SU-DHL-6 (cell line): ENCODE measurements around the gene ACYP1.

Source experiments
- H2AFZ ChIP-seq: fragments of 200-600 bp; sonication (generic); 2 replicates; pipeline ENCODE4 v1.6.1; 2014; ENCODE audit warnings: low read depth, mild to moderate bottlenecking, moderate library complexity, mixed read lengths, antibody characterized with exemption, low read length; ENCODE audit not compliant: severe bottlenecking
- H3F3A ChIP-seq: fragments of 200-600 bp; shearing (Covaris generic); 2 replicates; pipeline ENCODE4 v1.6.0; 2016; ENCODE audit warnings: antibody characterized with exemption, mild to moderate bottlenecking; ENCODE audit not compliant: insufficient read depth
- H3K27ac ChIP-seq: fragments of 200-600 bp; sonication (generic); 2 replicates; pipeline ENCODE4 v1.5.1; 2016; ENCODE audit warnings: low read depth, mild to moderate bottlenecking, low read length, moderate library complexity, mixed read lengths
- H3K27me3 ChIP-seq: fragments of 200-600 bp; sonication (generic), shearing (Covaris generic); 2 replicates; pipeline ENCODE4 v1.6.0; 2014; ENCODE audit warnings: mild to moderate bottlenecking, low read length
- H3K36me3 ChIP-seq: fragments of 200-600 bp; sonication (generic); 2 replicates; pipeline ENCODE4 v1.6.1; 2014; ENCODE audit warnings: mild to moderate bottlenecking, low read length, mixed read lengths
- H3K4me2 ChIP-seq: fragments of 300-600, 200-600 bp; shearing (Covaris generic), sonication (generic); 2 replicates; pipeline ENCODE4 v1.6.0; 2014; ENCODE audit warnings: low read length, low read depth, mild to moderate bottlenecking; ENCODE audit not compliant: poor library complexity, severe bottlenecking
- H3K4me3 ChIP-seq: fragments of 200-600 bp; sonication (generic); 2 replicates; pipeline ENCODE4 v1.5.1; 2014; ENCODE audit warnings: antibody characterized with exemption, low read length, mild to moderate bottlenecking, mixed read lengths; ENCODE audit not compliant: insufficient read depth, poor library complexity, severe bottlenecking
- H3K79me2 ChIP-seq: fragments of 200-600 bp; sonication (generic); 2 replicates; pipeline ENCODE4 v1.6.1; 2014; ENCODE audit warnings: mild to moderate bottlenecking, low read length, moderate library complexity; ENCODE audit not compliant: insufficient read depth
- H3K9ac ChIP-seq: fragments of 200-600 bp; sonication (generic); 2 replicates; pipeline ENCODE4 v1.7.0; 2014; ENCODE audit warnings: mild to moderate bottlenecking, low read length
- H3K9me2 ChIP-seq: fragments of 200-600 bp; sonication (generic); replicated peaks from 2 replicates; pipeline ENCODE4 v1.6.1; 2014; ENCODE audit warnings: low read length; ENCODE audit not compliant: insufficient read depth
- H3K9me3 ChIP-seq: fragments of 200-600 bp; sonication (generic); 2 replicates; pipeline ENCODE4 v1.6.1; 2014; ENCODE audit warnings: low read length, mixed read lengths; ENCODE audit not compliant: insufficient read depth
- H4K20me1 ChIP-seq: fragments of 200-600 bp; sonication (generic); 2 replicates; pipeline ENCODE4 v1.6.1; 2014; ENCODE audit warnings: low read depth, mild to moderate bottlenecking, antibody characterized with exemption, low read length, moderate library complexity, mixed read lengths
- CTCF ChIP-seq: fragments of 200-600 bp; sonication (generic); IDR thresholded peaks from one replicate; pipeline ENCODE4 v1.5.1; 2017; ENCODE audit warnings: antibody characterized with exemption, mild to moderate bottlenecking, low read length, moderate library complexity; ENCODE audit not compliant: insufficient read depth, poor library complexity, severe bottlenecking
- EZH2phosphoT487 ChIP-seq: fragments of 200-600 bp; sonication (generic), shearing (Covaris generic); conservative IDR thresholded peaks from 2 replicates; pipeline ENCODE4 v1.6.1; 2018; ENCODE audit warnings: mild to moderate bottlenecking, antibody characterized with exemption, low read length, moderate library complexity, mixed read lengths

ACYP1 gene

GRCh38 chr14:75063491-75064204 is at the start of gene ACYP1:
Gene ACYP1 (minus strand): TSS chr14:75064024. CDS start chr14:75063553, 471 bp downstream.
- Histone ChIP-seq H3K27ac (peak within 1 kb of the TSS; percentile 60), H3K4me3 (peak within 1 kb of the TSS; percentile 85), H4K20me1 (no peaks in the 10 kb centered on the region), H3K27me3 (no peaks in the 10 kb centered on the region), H3K9me3 (no peaks in the 10 kb centered on the region), H3F3A (peaks cover 7% of the 10 kb centered on the region; the same call in 1 of the 2 replicates), H3K36me3 (peaks cover 20% of the 10 kb centered on the region), H2AFZ (peak within 1 kb of the TSS; percentile 62), H3K4me2 (peak within 1 kb of the TSS; percentile 64), H3K9ac (peak within 1 kb of the TSS; percentile 87), H3K9me2 (no peaks in the 10 kb centered on the region), H3K79me2 (peaks cover 37% of the 10 kb centered on the region)
- TF ChIP-seq CTCF = no peak
- no peak for TF ChIP-seq EZH2phosphoT487

- Histone ChIP-seq H3K9me3 (no peaks in the 10 kb centered on the region), H3K4me3 (no peak overlapping the region), H4K20me1 (no peaks in the 10 kb centered on the region), H3K36me3 (peaks cover 28% of the 10 kb centered on the region; the same call in 1 of the 2 replicates), H3F3A (no peaks in the 10 kb centered on the region), H3K79me2 (no peaks in the 10 kb centered on the region), H2AFZ (no peak overlapping the region), H3K27ac (no peak overlapping the region), H3K9ac (no peak overlapping the region), H3K4me2 (no peak overlapping the region), H3K27me3 (no peaks in the 10 kb centered on the region), H3K9me2 (no peaks in the 10 kb centered on the region)
- TF ChIP-seq CTCF (no peak), EZH2phosphoT487 (no peak)
Observed at GRCh38 chr14:75109877-75110276, 46.1 kb upstream of the ACYP1 start.

GRCh38 chr14:75107186-75107585 is 43.4 kb upstream of the ACYP1 start:
- H4K20me1 ChIP-seq = no peaks in the 10 kb centered on the region
- TF ChIP-seq EZH2phosphoT487 = no peak
- no peak for TF ChIP-seq CTCF
- no peak overlapping the region for H2AFZ ChIP-seq
- no peaks in the 10 kb centered on the region for H3K79me2 ChIP-seq
- H3K27me3 ChIP-seq = no peaks in the 10 kb centered on the region
- H3F3A ChIP-seq = no peaks in the 10 kb centered on the region
- H3K9me2 ChIP-seq = no peaks in the 10 kb centered on the region
- H3K36me3 ChIP-seq = peaks cover 21% of the 10 kb centered on the region; the same call in 1 of the 2 replicates
- no peak overlapping the region for H3K4me2 ChIP-seq
- no peak overlapping the region for H3K9ac ChIP-seq
- no peak overlapping the region for H3K27ac ChIP-seq
- no peak overlapping the region for H3K4me3 ChIP-seq
- no peaks in the 10 kb centered on the region for H3K9me3 ChIP-seq
